SK-N-SH treated with all-trans-retinoic acid at 6 μM for 48 hours (cell line): ENCODE results near the gene GNPDA1.
"Not testable (repeated sequence)": the region's sequence is repeated elsewhere in the genome, so short reads cannot be mapped to it uniquely, and the experiment has no call there.

Source experiments
- ATAC-seq: fragments of 200-7000 bp; cut with Tn5 transposase; 3 replicates; pipeline ENCODE4 v1.9.1; 2020; ENCODE audit warnings: mild to moderate bottlenecking, moderate library complexity
- ARNTL ChIP-seq: fragments of 450-650 bp; formaldehyde crosslinking; IDR thresholded peaks from 2 replicates; pipeline ENCODE4 v1.5.0; 2020; ENCODE audit warnings: low read depth, mild to moderate bottlenecking, moderate library complexity, borderline replicate concordance
- CREB5 ChIP-seq: fragments of 250-450 bp; sonication (Bioruptor Pico); IDR thresholded peaks from 2 replicates; pipeline ENCODE4 v1.5.1; 2020; ENCODE audit warnings: low read depth, mild to moderate bottlenecking, moderate library complexity
- CSDC2 ChIP-seq: fragments of 250-450 bp; sonication (Bioruptor Pico); IDR thresholded peaks from 2 replicates; pipeline ENCODE4 v1.5.0; 2020; ENCODE audit warnings: mild to moderate bottlenecking, moderate library complexity
- ESRRG ChIP-seq: fragments of 250-450 bp; sonication (Bioruptor Pico); IDR thresholded peaks from 2 replicates; pipeline ENCODE4 v1.6.1; 2021; ENCODE audit warnings: mild to moderate bottlenecking
- ISL1 ChIP-seq: fragments of 250-450 bp; sonication (Bioruptor Pico); IDR thresholded peaks from 2 replicates; pipeline ENCODE4 v2.1.2; 2022; ENCODE audit warnings: mild to moderate bottlenecking, moderate library complexity
- OSR1 ChIP-seq: fragments of 250-450 bp; sonication (Bioruptor Pico); IDR thresholded peaks from 2 replicates; pipeline ENCODE4 v1.8.0; 2022; ENCODE audit warnings: moderate library complexity, mild to moderate bottlenecking, inconsistent platforms
- PATZ1 ChIP-seq: fragments of 250-450 bp; sonication (Bioruptor Pico); IDR thresholded peaks from 2 replicates; pipeline ENCODE4 v1.8.0; 2020; ENCODE audit warnings: mild to moderate bottlenecking, moderate library complexity, borderline replicate concordance
- POU6F1 ChIP-seq: fragments of 250-450 bp; sonication (Bioruptor Pico); IDR thresholded peaks from 2 replicates; pipeline ENCODE4 v1.8.0; 2021; ENCODE audit warnings: low read depth, mild to moderate bottlenecking, moderate library complexity, borderline replicate concordance
- PPARA ChIP-seq: fragments of 250-450 bp; sonication (Bioruptor Pico); IDR thresholded peaks from 2 replicates; pipeline ENCODE4 v1.5.0; 2020; ENCODE audit warnings: mild to moderate bottlenecking, borderline replicate concordance
- SNAI2 ChIP-seq: fragments of 250-450 bp; sonication (Bioruptor Pico); IDR thresholded peaks from 2 replicates; pipeline ENCODE4 v1.5.0; 2020; ENCODE audit warnings: mild to moderate bottlenecking, moderate library complexity
- TOX ChIP-seq: fragments of 250-450 bp; sonication (Bioruptor Pico); IDR thresholded peaks from 2 replicates; pipeline ENCODE4 v1.8.0; 2021; ENCODE audit warnings: mild to moderate bottlenecking, moderate library complexity, borderline replicate concordance
- TSHZ2 ChIP-seq: fragments of 250-450 bp; sonication (Bioruptor Pico); IDR thresholded peaks from 2 replicates; pipeline ENCODE4 v1.5.0; 2020; ENCODE audit warnings: mild to moderate bottlenecking, moderate library complexity
- ZC3H10 ChIP-seq: fragments of 250-450 bp; sonication (Bioruptor Pico); IDR thresholded peaks from 2 replicates; pipeline ENCODE4 v1.5.1; 2021; ENCODE audit warnings: mild to moderate bottlenecking, moderate library complexity
- ZNF8 ChIP-seq: fragments of 450-650 bp; formaldehyde crosslinking; IDR thresholded peaks from 2 replicates; pipeline ENCODE4 v1.5.0; 2020; ENCODE audit warnings: mild to moderate bottlenecking, moderate library complexity

Gene GNPDA1

DNA sequence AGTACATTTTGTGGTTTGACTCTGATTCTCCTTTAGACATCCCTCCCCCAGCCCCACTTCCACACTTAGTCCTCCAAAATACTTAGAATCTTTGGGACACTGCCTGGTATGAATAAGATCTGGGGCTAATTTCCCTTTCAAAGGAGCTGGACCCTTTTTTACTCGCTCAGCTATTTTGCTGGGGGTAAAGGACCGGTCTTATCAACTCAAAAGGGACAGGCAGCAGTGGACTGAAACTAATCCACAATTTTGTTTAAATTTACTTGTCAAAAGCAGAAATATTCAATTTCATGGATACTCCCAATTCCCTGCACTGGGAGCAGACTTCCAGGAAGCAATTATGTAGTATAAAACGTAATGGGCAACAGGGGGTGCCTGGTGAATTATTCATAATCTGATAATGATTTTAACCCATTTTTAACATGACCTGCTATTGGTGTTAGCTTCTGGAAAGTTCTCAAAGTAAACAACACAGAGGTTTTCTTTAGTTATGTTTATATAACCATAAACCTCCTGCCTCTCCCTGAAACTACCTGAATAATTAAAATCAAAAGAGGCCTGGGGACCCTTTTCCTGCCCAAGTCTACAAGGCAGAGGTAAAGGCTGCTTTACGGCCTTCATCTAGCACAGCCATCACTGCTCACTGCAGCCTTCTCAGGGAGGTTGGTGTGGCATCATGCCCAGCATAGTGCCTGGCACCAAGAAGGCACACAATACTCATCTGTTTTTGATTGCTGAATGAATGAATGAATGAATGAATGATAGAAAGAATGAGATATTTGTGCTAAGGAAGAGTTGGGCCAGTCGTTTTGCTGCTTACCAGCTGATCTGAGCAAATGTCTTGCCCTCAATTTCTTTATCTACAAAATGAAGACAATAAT is 44.2 kb upstream of the GNPDA1 start:
- ATAC-seq = peak; percentile 20; the same call in 1 of the 3 replicates
- no peak for TF ChIP-seq ZNF8 (CRISPR knock-in tag)
- TF ChIP-seq ISL1 (CRISPR knock-in tag) = peak; percentile 19; the same call in 1 of the 2 replicates

DNA sequence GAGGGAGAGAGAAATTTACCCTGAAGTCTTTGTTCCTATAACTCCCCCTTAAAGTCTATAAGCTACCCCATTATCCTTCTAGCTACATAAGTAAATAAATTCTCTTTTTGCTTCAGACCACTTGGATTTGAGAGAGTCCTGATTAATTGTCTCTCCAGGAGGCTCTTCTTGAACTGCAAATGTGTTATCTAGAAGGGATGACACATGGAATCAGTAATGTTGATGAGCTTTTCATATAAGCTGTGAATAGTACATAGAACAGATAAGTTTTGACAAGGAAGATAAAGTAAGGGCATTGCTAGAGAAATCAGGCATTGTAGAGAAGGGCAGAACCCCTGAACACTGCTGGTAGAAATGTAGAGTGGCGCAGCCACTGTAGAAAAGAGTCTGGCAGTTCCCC is 42.5 kb upstream of the GNPDA1 start:
- no peak for TF ChIP-seq OSR1
- no peak for TF ChIP-seq ARNTL (CRISPR knock-in tag)
- TF ChIP-seq TSHZ2 (CRISPR knock-in tag) = no peak
- TF ChIP-seq PATZ1 (CRISPR knock-in tag) = no peak
- no peak for TF ChIP-seq TOX
- no peak for ATAC-seq

DNA sequence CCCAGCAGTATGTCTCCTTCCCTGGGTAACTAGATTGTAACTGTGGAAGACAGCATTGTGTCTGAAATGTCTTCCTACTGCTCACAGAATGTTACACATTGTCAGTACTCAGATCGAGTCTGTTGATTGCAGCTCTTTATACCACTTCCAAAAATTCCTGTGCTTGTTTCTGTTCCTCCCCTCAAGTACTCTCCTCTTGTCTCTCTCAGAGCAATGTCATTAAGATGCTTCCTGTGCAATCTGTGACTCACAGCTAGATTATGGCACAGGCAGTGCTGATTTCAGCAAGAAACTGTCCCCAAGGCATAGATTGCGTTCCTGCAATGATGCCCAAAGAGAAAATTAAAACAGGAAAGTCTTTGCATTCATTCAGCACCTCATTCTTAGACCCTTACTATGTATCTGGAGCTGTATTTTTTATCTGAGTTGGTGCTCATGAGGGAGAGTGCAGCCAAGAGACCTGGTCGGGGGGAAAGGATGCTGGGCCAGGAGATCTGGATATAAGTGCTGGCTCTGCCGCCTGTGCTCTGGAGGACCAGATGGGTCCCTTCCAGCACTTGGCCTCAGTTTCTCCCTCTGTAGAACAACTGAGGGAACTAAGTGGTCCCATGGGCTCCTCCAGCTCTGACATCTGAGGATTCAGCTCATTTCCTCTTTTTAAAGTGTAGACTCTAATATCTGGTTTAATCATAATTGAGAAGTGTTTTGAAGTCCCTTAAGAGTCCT is 40.8 kb upstream of the GNPDA1 start:
- ATAC-seq = peak; percentile 80

GRCh38 chr5:142052026-142052425 is 39.2 kb upstream of the GNPDA1 start:
- not testable (repeated sequence) for ATAC-seq

More for the DNA sequence above, 40.8 kb upstream of the GNPDA1 start:
- TF ChIP-seq POU6F1 (CRISPR knock-in tag) (no peak), TOX (no peak)

GRCh38 chr5:142048272-142048671 is 35.4 kb upstream of the GNPDA1 start:
- no peak for ATAC-seq
- TF ChIP-seq ESRRG (CRISPR knock-in tag) (no peak), SNAI2 (CRISPR knock-in tag) (no peak)
- TF ChIP-seq, all 23 proteins: peak for 0

DNA sequence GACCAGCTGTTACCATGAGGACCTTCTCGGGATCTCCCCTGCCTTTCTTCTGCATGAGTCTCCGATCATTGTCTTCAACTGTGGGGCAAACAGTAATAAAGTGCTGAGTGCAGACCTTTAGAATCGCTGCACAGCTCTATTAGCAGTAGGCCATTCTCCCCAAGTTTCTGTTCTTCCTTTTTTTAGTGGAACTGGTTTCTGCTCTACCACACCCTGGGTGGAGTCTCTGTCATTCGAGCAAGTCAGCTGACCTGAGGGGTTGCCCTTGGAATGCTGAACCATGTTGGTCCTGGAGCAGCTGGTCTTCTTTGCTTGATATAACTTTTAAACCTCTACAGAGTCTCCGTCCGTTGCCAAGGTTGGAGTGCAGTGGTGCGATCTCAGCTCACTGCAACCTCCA is 33.4 kb upstream of the GNPDA1 start:
- no peak for ATAC-seq
- TF ChIP-seq ZC3H10 (CRISPR knock-in tag) (no peak), ARNTL (CRISPR knock-in tag) (no peak), TOX (no peak), CREB5 (CRISPR knock-in tag) (no peak), PATZ1 (CRISPR knock-in tag) (no peak), ISL1 (CRISPR knock-in tag) (no peak), PPARA (CRISPR knock-in tag) (no peak), CSDC2 (CRISPR knock-in tag) (no peak), SNAI2 (CRISPR knock-in tag) (no peak)

- not testable (repeated sequence) for ATAC-seq
These were observed 28.1 kb upstream of the GNPDA1 start for GRCh38 chr5:142040881-142041280.
